GM19397 (cell line): ENCODE data around the gene NME1.
"Not testable (repeated sequence)": the region's sequence is repeated elsewhere in the genome, so short reads cannot be mapped to it uniquely, and the experiment has no call there.

ENCODE experiments used
- ATAC-seq: cut with Tn5 transposase; IDR thresholded peaks from one replicate; pipeline ENCODE4 v1.9.1; 2021; ENCODE audit warnings: mild to moderate bottlenecking, moderate library complexity; ENCODE audit not compliant: unreplicated experiment

Gene NME1

DNA sequence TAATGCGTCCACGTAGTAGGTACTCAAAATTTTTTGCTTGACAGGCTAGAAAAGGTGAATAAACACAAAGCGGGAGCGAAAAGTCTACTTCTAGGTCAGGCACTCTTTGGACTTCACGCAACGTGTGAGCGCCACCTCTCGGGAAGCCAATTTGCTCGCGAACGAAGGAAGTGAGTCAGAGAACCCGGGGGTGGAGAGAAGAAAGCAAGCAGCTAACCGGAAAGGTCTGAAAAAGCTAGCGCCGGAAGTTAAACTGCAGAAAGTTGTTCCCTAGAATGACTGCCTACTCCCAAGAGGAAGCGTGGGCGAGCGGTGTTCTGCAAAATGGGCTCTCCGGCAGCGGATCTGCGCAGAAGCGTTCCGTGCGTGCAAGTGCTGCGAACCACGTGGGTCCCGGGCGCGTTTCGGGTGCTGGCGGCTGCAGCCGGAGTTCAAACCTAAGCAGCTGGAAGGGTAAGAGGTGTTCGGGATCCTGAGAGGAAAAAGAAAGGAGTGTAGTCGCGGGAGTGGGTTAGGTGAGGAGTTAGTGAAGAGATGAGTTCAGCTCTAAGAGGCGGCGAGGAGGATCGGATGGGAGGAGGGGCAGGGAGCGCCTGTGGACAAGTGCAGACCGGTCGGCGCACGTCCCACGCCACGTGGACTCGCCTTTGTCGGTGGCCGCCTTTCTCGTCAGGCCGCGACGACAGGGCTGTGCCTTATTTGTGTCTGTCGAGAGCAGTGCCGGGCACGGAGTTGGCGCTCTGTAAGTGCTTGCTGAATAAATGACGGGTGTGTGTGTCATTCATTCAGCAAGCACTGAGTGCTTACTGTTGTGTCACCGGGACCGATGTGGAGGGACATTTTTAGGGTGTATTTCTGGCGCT lies at the start of gene NME1:
Gene NME1 (plus strand): TSS at position 350 of the 863 bp plus-strand sequence. CDS start 2,096 bp downstream, outside the sequence.
- peak; percentile 92 for ATAC-seq

DNA sequence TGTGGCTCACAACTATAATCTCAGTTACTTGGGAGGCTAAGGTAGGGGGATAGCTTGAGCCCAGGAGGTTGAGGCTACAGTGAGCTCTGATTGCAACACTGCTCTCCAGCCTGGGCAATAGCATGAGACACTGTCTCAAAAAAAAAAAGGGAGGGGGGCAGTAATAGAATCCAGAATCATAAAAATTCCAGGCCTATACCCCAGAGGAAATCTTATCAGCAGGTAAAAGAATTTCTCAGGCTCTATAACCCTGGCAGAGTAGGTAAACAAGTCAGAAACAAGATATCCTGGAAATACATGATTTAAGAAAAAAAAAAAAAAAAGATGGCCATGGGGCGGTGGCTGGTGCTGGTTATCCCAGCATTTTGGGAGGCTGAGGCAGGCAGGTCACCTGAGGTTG lies 45.6 kb upstream of the NME1 start:
- ATAC-seq = no peak

DNA sequence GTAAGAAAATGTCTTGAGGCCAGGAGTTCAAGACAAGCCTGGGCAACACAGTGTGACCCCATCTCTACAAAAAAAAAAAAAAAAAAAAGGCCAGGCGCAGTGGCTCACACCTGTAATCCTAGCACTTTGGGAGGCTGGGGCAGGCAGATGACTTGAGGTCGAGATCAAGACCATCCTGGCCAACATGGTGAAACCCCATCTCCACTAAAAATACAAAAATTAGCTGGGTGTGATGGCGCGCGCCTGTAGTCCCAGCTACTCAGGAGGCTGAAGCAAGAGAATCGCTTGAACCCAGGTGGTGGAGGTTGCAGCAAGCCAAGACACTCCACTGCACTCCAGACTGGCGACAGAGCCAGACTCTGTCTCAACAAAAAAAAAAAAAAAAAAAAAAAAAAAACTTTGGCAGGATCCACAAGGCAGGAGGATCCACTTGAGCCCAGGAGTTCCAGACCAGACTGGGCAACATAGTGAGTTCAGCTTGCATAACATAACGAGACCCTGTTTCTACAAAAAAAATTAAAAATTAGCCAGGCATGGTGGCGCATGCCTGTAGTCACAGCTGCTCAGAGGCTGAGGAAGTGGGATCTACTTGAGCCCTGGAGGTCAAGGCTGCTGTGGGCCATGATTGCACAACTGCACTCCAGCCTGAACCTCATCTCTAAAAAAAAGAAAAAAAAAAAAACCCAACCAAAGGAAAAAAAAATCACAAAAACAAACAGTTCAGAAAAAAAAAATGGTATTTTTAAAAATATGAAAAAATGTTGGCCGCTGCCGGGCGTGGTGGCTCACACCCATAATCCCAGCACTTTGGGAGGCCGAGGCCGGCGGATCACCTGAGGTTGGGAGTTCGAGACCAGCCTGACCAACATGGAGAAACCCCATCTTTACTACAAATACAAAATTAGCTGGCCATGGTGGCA lies 40.8 kb upstream of the NME1 start:
- ATAC-seq = not testable (repeated sequence)

DNA sequence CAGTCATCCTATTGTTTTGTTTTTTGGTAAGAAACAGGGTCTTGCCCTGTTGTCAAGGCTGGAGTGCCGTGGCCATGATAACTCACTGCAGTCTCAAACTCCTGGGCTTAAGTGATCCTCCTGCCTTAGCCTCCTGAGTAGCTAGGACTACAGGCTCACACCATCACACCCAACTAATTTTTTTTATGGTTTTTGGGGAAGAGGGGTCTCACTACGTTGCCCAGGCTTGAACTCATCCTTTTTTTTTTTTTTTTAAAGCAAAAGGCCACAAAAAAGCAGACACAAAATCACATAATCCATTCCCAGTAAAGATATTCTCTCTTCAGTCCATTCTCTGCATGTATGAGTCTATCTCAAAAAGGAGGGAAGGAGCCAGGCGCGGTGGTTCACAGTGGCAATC lies 38.2 kb upstream of the NME1 start:
- no peak for ATAC-seq

DNA sequence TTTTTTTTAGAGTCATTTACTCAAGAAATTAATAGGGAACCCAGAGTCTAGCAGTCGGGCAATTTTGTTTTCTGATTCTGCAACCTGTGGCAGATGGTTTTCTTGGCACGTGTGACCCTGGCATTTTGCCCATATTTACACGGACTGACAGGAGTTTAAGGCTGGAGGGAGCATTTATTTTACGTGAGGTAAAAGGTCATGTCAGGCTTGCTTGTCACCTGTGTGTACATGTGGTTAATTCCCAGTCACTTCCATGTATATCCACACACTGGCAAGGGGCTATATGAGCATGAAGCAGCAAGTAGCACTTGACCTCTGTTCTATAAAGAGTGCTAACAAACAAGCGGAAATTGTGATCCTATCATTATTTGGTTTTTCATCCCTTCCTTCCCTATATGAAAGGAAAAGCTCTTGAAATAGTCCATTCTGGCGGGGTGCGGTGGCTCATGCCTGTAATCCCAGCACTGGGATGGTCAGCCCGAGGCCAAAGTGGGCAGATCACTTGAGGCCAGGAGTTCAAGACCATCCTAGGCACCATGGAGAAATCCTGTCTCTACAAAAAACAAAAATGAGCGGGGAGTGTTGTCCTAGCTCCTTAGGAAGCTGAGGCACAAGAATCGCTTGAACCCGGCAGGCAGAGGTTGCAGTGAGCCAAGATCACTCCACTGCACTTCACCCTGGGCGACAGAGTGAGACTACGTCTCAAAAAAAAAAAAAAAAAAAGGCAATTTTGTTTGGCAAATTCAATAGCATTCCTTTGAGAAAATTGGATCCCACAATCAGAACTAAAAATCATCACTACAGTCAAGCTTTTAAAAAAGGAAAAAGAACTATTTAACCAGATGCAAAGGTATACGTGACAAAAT lies 34.8 kb upstream of the NME1 start:
- ATAC-seq = no peak

DNA sequence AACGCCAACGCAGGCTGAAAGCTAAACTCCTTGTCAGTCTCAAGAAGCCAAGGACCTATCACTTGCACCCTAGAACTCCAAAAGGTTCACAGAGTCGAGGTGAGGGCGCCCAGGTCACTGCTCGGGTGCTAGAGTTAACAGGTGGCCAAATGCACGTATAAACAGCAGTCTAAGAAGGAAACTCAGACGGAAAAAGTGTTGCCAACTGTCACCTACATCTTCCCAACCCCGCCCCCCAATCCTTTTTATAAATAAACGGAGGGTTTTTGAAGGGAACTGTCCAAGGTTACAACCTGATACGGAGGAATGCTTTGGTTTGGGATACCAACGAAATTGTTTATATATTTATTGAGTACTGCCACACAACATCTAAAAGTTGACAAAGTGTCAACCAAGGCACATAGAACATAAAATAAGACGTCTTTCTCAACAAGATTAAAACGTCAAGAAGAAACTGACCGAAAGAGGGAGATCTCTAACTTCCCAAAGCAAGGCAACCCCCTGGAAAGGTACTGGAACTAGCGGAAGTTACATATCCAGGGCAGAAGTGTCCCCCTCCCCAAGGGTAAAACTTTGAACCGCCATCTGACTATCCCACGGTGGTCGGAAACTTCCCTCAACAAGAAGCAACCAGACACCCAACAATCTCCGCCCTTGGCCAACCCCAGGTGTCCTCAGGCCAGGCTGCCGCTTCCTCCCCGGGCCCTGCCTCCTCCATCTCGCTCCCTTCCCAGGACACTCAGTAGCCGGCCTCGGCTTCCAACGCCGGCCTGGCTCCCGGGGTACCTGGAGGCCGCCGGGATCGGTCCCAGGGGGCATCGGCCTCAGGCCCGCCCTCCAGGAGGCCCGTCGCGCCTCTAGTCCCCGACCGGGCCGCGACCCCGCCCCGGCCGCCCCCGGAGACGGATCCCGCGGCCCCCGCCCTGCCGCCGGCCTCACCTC lies 33.7 kb upstream of the NME1 start:
- peak; percentile 13 for ATAC-seq

DNA sequence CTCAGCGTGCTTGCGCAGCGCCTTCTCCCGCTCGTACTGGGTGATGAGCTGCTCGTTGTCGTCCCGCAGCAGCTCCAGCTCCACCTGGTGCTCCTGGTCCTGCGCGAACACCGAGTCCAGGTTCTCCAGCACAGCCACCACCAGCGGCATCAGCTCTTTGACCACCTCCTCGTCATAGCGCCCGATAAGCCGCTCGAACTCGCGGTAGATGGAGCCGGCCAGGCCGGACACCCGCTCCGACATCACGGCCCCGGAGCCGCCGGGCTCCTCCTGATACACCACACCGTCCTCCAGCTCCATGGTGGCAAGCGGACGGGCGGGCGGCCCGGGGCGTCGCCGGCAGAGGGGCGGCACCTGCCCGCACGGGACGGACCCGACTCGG lies 33.0 kb upstream of the NME1 start:
- ATAC-seq = peak; percentile 28

DNA sequence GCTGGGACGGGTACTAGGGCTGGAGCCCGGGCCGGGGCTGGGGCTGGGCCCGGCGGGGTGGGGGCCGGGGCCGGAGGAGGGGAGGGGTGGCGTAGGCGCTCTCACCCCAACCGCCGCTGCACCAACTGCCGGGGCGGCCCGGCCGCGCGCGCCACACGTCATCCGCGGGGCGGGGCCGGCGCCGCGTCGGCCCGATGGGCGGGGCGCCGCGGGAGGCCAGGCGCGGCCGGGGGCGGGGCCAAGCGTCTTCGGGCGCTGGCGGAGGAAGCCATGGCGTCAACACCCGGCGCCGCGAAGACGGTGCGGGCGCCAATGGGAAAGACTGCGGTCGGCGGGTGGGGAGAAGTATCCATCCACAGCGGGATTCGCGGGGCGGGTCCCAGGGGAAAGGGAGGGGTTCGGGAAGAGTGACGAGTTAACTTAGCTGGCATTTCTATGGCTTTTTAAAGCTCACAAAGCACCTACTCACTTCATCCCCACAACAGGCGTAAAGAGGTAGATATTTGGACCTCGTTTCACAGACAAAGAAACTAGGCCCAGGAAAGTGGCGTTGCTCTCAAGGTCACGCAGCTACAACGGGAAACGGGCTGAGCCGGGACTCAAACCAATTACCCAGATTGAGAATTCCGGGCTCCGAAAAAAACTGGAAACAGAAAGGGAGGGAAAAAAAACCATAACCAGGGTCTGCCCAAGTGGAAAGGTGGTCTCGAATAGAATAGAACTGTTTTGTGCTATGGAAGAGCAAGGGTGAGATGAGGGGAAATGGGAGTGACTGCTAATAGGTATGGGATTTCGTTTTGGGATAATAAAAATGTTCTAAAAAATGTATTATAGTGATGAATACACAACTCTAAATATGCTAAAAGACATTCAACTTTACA lies 32.4 kb upstream of the NME1 start, which contains the start of gene SPAG9:
Gene SPAG9 (minus strand): TSS at position 130 of the 881 bp plus-strand sequence. CDS start 212 bp downstream, outside the sequence.
- peak; percentile 77 for ATAC-seq

DNA sequence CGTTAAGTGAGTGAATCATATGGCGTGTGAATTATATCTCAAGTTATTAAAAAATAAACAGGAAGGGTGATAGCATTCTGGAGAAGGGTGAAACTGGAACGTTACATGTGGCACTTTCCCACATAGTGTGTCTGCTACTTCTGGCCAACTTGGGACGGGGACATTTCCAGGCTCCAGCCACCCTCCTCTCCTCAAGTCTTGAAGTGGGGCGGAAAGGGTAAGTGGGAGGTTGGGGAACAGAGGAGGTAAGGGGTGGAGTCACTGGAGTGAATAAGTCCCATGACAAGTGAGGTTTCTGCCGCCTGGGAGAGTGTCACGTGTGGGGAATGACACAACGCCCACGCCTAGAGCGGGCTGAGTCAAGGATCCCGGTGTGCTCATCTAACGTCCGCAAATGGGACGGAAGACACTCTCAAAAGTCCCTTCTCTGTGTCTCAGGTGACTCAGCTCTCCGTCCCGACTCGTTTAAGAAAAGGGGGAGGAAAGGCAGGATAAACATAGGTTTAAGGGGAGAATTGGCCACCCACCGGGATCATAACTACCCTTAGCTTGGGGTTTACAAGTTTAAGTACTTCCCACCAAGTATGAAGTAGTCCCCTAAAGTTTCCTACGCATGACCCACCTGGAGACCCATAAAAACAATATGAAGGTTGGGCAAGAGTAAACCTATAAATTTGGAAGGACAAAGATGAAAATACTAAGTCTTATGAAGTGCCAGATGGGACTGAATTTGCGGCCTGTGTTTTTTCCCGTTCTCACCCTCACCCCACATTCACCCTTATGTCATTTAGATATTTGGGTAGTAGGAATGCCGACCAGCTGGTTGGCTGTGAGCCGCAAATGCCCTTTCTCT lies 31.5 kb upstream of the NME1 start:
- no peak for ATAC-seq

DNA sequence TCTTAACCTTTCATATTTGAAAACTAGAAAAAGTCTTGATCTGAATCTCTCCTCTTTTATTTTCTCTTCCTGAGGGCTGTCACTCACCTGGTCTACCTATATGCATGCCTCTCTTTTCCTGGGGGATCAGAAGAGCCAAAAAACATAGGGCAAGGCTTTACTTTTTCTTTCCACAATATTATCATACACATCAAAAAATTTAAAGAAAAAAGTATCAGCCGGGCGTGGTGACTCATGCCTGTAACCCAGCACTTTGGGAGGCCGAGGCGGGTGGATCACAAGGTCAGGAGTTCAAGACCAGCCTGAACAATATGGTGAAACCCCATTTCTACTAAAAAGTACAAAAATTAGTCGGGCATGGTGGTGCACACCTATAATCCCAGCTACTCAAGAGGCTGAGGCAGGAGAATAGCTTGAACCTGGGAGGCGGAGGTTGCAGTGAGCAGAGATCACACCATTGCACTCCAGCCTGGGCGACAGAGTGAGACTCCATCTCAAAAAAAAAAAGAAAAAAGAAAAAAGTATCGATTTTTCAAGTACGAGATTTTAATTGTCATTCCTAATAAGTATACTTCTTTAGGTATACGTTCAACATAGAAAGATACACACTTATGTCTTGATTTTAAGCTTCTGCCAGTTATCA lies 30.8 kb upstream of the NME1 start:
- not testable (repeated sequence) for ATAC-seq

DNA sequence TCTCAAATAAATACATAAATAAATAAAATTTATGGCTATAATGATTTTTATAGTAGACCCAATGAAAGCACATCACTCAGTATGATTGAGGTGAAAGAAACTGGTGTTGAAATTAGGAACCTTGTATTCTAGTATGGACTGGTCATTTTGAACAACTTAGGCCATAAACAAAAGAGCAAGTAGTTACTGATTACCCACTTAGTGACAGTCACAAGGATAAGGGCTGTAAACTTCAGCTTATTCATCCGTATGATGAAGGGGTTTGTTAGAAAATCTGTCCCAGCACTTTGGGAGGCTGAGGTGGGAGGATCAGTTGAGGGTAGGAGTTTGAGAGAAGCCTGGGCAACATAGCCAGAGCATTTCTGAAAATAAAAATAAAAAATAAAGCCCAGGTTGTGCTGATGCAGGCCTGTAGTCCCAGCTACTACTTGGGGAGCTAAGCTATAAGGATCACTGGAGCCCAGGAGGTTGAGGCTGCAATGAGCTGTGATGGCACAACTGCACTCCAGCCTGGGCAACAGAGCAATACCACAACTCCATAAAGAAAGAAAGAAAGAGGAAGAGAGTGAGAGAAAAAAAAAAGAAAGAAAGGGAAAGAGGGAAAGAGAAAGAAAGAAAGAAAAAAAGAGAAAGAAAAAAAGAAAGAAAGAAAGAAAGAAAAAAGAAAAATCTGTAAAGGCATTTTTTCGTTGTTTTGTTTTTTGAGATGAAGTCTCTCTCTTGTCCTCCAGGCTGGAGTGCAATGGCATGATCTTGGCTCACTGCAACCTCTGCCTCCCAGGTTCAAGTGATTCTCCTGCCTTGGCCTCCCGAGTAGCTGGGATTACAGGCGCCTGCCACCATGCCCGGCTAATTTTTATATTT lies 28.5 kb upstream of the NME1 start:
- ATAC-seq = no peak

DNA sequence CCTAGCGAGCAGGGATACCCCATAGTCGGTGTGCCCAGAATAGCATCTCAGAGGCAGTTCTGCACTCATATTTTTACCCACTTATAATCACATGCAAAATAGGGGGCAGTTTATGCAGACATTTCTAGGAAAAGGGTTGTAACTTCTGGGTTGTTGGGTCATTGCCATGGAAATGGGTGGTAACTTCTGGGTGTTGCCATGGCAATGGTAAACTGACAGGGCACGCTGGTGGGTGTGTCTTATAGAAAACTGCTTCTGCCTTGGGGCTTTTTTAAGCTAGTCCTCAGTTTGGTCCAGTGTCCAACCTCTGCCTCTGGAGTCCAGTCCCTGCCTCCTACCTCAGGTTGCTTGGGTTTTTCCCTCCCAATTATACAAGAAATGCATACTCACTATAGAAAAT lies 25.3 kb upstream of the NME1 start:
- no peak for ATAC-seq

DNA sequence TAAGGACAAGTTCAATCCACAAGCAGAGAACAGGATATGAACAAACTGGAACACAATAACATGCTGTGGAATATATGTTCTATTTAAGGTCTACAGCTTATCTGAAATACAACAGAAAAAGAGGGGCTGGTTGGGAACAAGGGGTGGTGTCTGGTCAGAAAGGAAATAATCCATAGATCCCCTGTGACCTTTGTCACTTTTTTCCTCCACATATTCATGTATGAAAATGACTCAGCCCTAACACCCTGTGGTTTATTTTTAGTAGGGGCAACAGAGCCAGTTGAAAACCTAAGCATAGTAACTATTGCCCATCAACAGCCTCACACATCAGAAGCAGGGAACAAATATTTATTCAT lies 20.4 kb upstream of the NME1 start:
- ATAC-seq = no peak

DNA sequence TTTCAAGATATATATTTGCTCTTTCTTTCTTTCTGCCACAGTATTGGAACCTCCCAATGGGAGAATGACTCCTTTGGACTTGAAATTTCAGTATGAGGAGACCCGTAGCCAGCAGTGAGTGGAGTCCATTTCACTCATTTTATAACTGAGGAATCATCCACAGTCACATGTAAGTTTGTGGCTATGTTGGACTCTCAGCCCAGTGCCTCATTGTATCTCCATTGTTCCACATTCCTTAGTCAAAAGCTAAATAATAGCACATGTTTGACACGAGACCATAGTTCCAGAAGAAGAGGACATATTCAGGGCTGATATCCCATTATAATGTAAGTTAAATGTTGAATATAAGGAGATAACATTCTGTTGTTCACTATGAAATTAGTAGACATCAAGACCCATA lies 20.0 kb upstream of the NME1 start:
- ATAC-seq = no peak

DNA sequence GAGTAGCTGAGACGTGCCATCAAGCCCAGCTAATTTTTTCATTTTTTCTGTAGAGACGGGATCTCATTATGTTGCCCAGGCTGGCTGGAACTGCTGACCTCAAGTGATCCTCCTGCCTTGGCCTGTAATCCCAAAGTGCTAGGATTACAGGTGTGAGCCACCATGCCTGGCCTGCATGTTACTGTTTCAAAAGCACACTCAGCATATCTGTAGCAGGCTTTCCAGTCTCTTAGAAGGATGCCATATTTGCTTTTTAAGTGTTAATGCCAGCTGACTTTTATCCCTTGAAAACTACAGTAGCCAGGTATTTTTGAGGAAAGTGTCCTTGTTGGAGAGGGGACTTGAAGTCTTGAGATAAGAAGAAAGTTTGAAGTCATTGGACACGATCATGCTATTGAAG lies 17.4 kb upstream of the NME1 start:
- ATAC-seq = no peak

DNA sequence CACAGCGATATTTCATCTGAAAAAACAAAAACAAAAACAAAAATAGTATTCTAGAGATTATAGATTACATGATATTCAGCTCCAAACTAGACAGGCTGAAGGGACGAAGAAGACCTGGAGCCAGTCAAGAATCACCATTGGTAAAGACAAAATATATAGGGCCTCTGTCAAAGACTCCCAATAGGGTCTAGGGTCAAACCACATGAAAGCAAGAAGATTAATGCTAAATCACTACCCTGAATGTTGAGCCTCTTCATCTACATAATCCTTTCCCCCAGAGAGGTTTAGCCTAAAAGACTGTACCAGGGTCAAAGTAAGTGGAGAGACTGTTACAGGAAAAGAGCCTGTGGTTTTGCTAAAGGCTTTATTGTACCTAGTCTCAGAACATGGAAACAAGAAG lies 10.8 kb upstream of the NME1 start:
- ATAC-seq = no peak
